Lower leg skin (tissue), 3 donors: Measurements from ENCODE around the gene ADCY10.

ENCODE experiments used
- POLR2A ChIP-seq, 2 donors: fragments of 450-650 bp; IDR thresholded peaks; one replicate each; pipeline ENCODE4 v1.6.1; 2016 to 2017; ENCODE audit warnings: antibody characterized with exemption in 2 of 2, mild to moderate bottlenecking in 1 of 2, moderate library complexity in 1 of 2
- TF ChIP-seq, protein P1 (sequence below), 3 donors: fragments of 450-650 bp; IDR thresholded peaks; one replicate each; pipeline ENCODE4 v1.5.1; 2016; ENCODE audit warnings: antibody characterized with exemption in 3 of 3, mild to moderate bottlenecking in 3 of 3, moderate library complexity in 2 of 3

DNA sequence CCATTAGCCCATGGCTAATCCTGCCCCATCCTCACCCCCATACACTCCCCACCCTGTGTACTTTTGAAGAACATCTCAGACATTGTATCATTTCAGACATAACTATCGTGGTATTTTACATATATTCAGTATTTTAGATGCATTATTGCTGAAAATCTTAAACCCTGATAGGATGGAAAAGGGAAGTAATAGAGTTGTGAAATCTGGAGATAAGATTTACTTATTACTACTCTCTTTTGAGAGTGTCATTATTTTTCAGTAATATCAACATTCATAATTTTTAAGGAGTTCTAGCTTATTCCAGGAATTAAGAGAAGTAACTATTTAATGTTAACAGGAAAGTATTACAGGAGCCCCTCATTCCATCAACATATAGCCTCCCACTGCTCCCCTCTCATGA lies 34.4 kb downstream of the ADCY10 start:
- TF ChIP-seq, protein P1, sequence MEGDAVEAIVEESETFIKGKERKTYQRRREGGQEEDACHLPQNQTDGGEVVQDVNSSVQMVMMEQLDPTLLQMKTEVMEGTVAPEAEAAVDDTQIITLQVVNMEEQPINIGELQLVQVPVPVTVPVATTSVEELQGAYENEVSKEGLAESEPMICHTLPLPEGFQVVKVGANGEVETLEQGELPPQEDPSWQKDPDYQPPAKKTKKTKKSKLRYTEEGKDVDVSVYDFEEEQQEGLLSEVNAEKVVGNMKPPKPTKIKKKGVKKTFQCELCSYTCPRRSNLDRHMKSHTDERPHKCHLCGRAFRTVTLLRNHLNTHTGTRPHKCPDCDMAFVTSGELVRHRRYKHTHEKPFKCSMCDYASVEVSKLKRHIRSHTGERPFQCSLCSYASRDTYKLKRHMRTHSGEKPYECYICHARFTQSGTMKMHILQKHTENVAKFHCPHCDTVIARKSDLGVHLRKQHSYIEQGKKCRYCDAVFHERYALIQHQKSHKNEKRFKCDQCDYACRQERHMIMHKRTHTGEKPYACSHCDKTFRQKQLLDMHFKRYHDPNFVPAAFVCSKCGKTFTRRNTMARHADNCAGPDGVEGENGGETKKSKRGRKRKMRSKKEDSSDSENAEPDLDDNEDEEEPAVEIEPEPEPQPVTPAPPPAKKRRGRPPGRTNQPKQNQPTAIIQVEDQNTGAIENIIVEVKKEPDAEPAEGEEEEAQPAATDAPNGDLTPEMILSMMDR (IDR thresholded peaks at IDR 0.05), result no peak
- no peak for TF ChIP-seq POLR2A (IDR thresholded peaks at IDR 0.05)
